GM21528 (cell line): ENCODE data around the gene PCDHGA1.

ENCODE experiments used
- ATAC-seq: cut with Tn5 transposase; IDR thresholded peaks from one replicate; pipeline ENCODE4 v1.9.1; 2021; ENCODE audit warnings: mild to moderate bottlenecking, moderate library complexity; ENCODE audit not compliant: unreplicated experiment, low FRiP score

PCDHGA1 gene

DNA sequence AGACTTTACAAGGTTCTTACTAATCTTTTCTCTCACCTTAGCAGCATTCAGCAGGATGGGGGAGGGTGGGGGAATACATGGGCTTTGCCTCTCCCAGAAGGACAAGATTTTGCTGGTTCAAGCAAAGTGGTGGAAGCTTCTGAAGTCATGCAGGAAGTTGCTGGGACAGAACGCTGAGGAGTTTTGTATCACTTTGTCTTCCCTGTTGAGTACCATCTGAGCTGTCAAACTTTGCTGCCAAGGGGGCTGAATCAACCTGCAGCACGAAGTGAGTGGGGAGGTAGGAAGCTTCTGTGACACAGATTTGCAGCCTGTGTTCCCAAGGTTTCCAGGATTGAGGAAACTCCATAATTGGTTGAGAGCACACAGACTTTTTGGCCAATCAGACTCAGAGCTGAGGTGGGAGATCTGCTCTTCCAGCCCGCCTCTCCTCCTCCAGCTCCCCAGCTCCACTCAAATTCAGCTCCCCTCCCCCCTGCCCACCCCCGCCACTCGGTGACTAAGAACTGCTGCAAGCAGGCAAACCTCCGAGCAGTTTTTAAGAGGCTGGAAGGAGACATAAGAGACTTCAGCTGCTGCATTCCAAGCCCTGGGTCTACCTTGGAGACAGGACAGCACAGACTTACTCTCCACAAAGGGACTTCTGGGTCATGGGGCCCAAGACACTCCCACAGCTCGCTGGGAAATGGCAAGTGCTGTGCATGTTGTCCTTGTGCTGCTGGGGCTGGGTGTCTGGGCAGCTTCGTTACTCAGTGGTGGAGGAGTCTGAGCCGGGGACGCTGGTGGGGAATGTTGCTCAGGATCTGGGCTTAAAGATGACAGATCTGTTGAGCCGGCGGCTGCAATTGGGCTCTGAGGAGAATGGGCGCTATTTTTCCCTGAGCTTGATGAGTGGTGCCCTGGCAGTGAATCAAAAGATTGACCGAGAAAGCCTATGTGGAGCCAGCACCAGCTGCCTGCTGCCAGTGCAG lies 158.6 kb downstream of the PCDHGA1 start, which contains the start of gene PCDHGC5:
Gene PCDHGC5 (plus strand): TSS at position 491 of the 971 bp plus-strand sequence. CDS start 160 bp downstream, at position 651.
- ATAC-seq: no peak

DNA sequence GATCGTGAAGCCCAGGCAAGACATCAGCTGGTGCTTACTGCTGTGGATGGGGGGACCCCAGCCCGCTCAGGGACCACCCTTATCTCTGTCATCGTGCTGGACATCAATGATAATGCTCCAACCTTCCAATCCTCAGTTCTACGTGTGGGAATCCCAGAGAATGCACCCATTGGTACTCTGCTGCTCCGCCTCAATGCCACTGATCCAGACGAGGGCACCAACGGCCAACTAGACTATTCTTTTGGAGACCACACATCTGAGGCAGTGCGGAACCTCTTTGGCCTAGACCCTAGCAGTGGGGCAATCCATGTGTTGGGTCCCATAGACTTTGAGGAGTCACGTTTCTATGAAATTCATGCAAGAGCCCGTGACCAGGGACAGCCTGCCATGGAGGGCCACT lies 159.5 kb downstream of the PCDHGA1 start:
- ATAC-seq: no peak

DNA sequence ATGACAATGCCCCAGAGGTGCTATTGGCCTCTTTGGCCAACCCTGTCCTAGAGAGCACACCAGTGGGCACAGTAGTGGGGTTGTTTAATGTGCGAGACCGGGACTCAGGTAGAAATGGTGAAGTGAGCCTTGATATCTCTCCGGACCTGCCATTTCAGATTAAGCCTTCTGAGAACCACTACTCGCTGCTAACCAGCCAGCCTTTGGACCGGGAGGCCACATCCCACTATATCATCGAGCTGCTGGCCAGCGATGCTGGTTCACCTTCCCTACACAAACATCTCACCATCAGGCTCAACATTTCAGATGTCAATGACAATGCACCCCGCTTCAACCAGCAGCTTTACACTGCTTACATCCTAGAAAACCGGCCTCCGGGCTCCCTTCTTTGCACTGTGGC lies 160.0 kb downstream of the PCDHGA1 start:
- no peak for ATAC-seq

DNA sequence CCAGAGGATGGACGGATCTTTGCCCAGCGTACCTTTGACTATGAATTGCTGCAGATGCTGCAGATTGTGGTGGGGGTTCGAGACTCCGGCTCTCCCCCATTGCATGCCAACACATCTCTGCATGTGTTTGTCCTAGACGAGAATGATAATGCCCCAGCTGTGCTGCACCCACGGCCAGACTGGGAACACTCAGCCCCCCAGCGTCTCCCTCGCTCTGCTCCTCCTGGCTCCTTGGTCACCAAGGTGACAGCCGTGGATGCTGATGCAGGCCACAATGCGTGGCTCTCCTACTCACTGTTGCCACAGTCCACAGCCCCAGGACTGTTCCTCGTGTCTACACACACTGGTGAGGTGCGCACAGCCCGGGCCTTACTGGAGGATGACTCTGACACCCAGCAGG lies 160.5 kb downstream of the PCDHGA1 start:
- ATAC-seq: no peak

DNA sequence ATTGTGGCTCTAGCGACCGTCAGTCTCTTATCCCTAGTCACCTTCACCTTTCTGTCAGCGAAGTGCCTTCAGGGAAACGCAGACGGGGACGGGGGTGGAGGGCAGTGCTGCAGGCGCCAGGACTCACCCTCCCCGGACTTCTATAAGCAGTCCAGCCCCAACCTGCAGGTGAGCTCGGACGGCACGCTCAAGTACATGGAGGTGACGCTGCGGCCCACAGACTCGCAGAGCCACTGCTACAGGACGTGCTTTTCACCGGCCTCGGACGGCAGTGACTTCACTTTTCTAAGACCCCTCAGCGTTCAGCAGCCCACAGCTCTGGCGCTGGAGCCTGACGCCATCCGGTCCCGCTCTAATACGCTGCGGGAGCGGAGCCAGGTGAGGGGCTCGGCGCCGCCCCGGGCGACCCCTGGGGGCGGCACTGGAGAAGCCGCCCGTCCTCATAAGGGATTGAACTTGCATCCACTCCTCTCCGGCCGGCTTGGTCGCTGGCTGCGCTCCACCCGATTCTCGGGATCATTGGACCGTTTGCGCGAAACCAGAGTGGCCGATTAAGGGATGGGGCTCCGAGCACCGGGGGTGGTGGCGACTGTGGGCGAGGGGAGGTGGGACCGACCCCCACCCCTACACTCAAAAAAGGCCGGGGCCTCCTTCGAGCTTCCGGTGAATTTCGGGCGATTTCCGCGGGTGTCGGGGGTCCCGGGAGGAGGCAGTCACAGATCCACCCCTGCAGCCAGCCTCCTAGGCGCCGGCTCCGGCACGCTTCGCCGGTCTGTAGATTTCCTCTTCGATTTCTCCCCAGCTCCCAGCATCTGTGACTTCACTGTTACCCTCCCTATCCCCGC lies 161.2 kb downstream of the PCDHGA1 start:
- ATAC-seq: no peak

DNA sequence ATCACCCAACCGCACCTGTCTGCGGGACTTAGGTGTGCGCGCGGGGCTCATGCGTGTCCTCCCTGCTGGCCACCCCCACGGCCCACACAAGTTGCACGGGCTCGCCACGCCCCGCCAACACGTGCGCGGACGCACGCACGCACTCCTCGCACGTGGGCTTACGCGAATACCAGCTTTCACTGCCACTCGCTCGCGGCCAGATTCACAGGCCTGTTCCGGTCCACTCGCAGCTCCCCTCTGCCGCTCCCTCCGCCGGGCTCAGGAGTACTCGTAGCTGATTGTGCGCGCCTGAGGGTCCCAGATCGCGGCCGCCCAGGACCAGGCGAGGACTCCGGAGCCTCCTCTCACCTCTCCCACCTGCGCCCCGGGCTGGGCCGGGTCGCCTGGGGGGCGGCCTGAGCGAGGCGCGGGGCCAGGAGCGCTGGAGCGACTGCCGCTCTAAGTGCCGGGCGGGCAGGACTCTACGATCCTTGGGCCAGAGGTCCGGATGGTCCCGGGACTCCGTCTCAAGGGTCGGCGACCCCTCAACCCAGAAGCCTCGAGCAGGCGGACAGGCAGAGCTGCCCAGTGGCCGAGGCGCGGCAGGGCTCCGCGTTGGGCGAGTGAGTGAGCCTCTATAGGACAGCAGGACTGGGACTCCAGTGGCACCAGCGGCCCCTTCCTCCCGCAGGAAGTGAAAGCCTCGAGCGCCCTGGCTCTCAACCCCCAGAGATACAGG lies 162.0 kb downstream of the PCDHGA1 start:
- ATAC-seq: no peak

DNA sequence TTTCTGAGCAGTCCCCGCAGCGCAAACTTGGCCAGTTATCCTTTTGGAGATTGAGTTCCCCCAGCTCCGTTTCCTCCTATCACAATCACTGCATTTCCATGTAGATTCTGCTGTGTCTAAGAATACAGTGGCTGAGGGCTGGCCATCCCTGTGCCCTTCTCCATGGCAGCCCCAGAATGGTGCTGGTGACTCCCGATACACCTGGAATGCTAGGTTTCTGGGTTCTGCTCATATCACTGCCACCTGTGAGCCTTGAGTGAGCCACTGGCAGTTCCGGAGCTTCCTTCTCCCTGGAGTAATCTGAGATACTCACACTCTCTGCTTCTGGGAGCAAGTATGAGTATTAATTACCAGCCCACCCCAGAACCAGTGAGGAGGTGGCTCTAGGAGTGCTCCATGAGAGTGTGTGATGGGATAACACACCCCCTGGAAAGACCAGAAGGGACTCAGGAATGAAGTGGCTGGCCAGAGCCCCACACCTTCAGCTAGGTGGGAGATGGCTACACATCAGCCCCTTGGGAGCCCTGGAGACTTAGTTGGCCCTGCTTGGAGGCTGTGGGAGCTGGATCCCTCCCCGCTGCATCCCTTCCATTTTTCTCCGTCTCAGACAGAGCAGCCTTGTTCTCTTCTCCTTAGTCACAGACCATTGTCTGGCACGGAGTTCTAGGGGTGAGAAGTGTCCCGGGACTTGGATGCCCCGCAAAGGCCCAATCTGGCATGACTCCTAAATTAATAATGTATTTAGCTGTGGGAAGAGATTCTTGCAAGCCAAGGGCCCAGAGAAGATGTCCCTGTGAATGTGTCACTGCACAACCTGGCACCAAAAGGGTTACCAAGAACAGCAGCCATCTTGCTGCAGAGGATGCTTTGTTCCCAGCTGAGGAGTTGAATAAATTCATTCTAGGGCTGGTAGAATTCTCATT lies 163.4 kb downstream of the PCDHGA1 start:
- no peak for ATAC-seq

DNA sequence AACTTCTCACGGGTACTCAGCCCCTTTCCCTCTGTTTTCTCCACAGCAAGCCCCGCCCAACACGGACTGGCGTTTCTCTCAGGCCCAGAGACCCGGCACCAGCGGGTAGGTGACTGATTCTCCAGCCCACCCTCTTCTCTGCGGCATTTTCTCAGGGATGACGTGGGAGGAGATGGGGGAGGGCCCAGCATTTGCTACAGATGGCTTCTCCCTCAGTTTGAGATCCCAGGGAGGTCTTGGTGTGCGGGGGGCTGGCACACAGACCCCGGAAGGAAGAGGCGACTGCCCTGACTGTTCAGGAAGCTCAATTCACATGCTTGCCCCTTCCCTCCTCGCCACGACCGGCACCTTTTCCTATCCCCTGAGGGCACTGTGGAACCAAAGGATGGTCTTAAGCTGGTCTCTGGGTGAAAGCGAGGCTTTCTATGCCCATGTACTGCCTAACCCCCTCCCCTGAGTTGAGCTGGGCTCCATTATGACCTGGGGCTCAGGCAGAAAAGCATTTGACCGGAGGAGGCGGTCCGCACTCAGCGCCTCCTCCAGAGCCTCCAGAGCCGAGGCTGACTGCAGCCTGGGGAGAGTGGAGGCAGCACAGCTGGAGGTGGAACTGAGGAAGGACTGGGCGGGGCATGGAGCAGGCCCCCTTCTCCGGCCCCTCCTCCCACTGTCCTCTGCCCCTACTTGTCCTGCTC lies 164.6 kb downstream of the PCDHGA1 start:
- ATAC-seq: no peak

DNA sequence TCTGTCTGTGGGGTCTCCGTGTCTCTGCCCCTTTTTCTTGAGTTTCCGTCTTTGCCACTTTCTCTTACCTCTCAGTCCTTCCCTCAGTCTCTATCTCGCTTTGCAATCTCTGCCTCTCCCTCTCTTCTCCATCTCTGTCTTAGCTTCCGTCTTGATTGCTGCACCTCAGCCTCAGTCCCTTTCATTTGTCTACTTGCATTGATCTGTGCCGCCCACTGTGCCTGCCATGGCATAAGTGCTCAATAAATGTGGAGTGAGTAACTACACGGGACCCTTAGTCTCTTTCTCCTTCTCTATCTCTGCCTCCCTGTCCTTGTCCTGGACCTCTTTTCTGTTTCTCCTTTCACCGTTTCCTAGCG lies 165.1 kb downstream of the PCDHGA1 start:
- no peak for ATAC-seq

DNA sequence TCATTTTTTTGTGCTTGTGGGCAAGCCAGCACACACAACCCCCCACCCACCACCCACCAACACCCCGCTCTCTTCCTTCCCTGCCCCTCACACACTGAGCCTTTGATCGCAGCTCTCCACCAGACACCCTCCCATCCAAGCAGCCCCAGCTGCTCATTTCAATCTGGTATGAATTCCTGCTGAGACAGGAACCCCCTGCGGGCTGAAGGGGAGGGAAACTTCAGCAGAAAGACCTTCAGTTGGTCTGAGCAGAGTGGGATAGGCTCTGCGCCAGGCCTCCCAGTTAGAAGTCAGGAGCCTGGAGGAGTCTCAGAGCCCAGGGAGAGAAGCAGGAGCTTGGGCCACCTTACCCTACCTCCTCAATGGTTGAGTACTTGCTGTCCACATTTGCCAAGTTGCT lies 165.7 kb downstream of the PCDHGA1 start:
- no peak for ATAC-seq

DNA sequence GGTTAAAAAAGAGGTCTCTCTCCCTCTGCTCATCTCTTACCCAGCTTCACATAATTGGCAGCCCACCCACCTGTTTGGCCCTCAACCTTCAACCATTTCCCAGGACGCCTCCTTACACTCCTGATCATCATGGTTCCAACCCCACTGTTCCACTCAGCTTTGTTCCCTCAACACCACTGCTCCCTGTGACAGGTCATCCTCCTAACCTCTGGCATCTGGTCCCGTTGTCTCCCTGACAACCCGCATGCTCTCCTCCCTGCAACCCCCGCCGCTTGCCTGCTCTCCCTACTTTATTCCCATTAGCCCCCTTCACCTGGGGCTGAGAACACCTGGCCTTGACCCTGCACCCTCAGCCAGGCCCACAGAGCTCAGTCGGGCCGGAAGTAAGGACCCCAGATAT lies 171.4 kb downstream of the PCDHGA1 start:
- no peak for ATAC-seq

DNA sequence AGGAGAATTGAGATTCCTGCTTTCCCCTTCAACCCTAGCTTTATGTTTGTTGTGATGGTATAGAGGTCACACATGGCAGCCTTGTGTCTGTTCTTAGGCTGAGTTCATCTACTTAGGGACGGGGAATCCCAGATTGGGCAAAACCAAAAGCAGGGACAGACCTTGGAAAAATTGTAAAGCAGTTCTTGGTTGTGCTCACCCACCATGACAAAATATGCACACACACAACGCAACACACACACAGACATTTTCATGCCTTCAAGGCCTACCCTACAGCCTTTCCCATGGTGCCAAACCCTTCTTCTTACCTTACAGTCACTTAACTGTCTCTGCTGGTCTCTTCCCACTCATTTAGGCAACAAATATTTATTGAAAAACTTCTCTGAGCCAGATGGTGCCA lies 173.4 kb downstream of the PCDHGA1 start:
- ATAC-seq: no peak

DNA sequence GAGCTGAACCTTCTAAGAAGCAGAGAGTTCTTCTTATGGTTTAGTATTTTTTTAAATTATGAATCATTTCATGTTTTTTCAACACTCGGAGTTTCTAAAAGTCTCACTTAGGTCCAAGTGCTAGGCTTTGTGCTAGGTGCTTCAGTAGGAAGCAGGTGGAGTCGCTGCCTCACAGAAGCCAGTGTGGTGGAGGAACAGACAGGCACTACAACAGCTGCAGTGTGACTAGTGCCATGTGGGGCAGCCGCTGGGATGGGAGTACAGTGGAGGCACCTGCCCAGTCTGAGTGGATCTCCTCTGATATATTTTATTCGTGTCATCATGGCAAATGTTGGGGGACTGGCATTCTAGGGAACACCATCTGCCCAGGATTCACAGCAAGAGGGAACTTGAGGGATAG lies 173.9 kb downstream of the PCDHGA1 start:
- no peak for ATAC-seq

DNA sequence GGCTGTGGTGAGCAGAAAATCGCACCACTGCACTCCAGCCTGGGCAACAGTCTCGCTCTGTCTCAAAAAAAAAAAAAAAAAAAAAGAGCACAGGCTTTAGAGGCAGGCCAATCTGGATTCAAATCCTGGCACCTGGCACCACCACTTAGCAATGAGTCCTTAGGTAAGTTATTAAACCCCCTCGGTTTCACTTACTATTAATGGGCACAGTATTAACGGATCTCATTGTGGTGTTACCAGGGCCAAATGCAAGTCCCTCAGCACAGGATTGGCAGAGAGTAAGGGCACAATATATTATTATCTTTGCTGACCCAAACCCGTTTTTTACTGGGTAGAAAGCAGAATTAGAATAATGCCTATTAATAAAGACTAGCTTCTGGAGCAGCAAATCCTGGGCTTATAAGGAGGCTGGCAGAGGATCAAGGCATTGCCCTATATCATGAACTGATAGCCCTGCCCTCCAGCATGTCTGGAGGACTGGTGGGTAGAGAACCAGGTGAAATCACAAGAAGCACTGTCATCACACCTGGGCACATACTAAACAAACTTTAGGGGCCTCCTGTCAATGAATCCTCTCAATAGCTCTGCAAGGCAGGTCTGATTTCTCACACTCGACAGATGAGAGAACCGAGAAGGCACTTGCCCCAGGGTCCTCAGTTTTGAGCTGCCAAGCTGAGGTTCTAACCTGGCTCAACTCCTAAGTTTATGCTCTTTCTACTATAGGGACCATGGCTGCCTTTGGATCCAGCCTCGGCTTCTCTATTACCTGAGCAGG lies 176.3 kb downstream of the PCDHGA1 start:
- ATAC-seq: no peak

DNA sequence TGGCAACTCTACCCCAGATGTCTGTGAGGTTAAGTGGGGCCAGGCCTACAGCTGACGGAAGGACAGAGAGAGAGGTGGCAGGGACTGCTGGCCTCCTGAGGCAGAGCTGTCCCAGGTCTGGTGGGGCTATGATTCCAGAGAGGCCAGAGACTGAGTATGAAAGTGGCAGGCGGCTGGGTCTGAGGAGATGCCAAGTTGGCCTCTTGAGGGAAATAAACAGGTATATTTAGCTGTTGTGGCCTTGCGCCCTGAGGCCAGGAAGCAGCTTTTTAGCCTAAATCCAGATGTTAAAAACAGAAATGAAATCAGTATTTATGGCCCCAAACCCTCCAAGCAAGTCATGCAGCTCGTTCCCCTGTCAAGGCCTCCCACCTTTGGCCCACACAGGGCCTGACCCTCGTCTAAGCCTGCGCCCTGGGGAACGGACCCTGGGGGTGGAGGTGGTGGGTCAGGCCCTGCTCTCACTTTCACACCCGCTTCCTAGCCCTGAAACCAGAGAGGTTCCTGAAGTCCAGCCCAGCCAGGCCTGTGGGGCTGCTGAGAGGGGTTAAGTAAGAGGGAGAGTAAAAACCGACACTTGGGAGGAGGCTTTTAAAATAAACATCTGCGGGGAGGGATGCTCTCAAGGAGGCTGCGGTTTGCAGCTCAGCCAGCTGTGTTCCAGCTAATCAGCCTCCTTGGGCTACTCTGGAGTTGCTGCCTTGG lies 177.2 kb downstream of the PCDHGA1 start:
- peak; percentile 42 for ATAC-seq

DNA sequence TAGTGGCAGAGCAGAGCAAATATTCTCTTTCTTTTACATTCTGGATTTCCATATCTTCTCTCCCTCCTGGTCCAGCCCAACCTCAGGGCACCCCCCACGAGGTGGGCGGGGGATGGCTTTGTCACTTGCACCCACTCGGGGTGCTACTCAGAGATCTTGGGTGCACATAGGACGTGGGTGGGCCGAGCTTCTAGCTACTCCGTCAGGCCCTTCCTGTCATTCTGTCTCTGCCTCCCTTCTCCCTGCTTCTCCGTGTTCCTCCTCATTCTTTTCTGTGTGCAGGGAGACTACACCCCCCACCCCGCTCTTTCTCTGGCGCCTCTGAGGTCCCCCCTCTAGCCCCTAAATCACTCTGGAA lies 178.1 kb downstream of the PCDHGA1 start:
- no peak for ATAC-seq

DNA sequence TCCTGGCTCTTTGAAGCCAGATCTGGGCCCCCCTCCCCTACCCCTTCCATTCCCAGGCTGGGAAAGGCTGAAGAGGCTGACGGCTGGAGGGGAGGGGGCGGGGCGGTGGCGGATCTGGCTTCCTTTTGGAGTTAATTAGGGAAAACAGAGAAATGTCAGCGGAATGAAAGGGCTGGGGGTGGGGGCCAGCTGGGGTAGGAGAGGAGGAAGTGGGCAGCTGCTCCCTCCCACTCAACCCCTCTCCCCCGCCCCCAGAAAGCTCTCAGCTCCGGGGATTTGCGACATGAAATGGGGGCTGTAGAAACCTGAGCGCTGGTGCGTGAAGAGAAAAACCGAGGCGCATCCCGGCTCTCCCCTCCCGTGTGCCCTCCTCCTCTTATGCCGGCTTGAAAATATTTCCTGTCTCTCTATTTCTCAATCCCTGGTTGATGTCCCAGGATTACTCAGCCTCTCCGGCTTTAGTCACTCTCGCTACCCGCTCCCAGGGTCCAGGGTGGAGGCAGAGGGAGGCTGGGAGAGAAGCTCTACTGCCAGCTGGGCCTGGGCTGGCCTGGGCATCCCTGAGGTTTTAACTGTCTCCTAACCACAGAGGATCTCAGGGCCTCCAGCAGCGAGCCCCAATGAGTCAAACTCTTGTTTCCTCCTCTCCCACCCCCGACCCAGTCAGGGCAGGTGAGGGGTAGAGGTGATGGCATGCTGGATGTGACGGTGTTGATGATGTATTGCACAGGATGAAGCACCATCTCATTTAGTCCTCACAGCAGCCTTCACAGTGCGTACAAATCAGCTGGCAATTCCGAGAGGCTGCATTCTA lies 178.7 kb downstream of the PCDHGA1 start:
- ATAC-seq: no peak
